GM15510 (cell line): ENCODE measurements around the gene COL7A1.

Source experiments
- POLR2A ChIP-seq: IDR thresholded peaks from 3 replicates; pipeline ENCODE4 v1.6.1; 2011; ENCODE audit warnings: borderline replicate concordance; ENCODE audit not compliant: insufficient read length; ENCODE audit errors: extremely low read depth

The COL7A1 gene

DNA sequence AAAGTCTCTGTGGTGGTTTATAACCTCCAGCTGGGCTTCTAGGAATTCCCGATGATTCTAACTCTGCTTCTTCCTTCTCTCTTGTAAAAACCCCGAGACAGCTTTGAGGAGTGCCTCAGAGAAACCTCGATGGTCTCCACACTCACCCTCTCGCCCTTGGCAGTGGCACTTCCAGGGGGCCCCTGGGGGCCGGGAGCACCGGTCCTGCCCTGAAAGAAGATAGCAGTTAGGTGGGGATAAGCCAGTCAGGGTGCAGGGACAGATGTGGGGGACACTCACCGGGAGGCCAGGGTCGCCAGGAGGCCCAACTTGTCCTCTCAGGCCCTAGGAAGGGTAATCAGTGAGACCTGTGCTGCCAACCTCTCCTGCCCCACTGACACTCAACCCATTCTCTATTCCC lies 9.7 kb downstream of the COL7A1 start:
- no peak for TF ChIP-seq POLR2A

DNA sequence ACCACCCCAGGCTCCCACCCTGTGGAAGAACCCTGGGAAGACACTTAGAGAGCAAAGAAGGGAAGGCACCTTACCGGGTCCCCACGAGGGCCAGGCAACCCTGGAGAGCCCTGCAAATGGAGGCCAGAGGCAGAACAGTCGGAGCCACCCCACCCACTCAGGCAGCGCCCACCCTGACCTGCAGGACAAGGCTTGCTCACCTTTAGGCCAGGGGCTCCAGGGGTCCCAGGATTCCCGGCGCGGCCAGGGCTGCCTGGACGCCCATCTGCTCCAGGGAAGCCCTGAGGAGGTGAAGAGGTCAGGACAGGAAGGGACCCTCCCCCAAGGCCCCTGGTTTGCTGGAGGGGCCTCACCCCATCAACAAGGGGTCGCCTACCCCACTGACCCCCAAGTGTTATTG lies 10.3 kb downstream of the COL7A1 start:
- no peak for TF ChIP-seq POLR2A

DNA sequence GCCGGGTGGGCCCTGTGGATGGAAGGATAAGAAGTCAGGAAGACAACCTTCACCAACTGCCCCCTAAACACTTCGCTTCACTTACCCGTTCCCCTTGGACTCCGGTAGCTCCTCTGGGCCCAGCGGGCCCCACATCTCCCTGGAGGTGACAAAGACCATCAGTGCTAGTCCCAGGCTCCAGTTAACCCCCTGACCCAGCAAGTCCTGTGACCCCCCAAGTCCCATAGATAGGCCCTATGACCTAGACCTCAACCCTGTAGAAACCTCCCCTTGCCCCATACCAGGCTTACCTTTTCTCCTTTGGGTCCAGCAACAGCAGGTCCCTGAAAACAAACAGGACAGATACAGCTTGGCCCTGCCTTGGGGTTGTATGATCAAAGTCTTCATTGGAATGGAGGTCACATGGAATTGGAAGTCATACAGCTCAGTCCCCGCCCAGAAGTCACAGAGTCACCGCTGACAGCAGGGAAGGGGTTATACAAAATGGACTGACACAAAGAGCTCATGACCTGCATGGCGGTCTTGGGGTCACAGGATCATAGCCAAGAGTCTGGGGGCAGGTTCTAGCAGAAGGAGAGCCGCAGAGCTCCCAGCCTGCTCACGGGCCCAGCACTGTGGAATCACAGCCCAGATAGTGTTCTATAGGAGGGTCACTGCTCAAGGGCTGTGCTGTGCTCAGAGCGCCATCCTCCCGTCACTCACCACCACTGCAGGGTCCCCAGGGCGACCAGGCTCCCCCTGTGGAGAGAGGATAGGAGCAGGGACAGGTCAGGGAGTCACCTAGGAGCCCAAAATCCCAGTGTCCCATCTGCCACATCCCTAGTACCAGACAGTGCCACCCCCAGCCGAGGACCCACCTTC lies 13.3 kb downstream of the COL7A1 start:
- TF ChIP-seq POLR2A = no peak

- TF ChIP-seq POLR2A = no peak
These were observed 18.5 kb downstream of the COL7A1 start for GRCh38 chr3:48576647-48577046.

DNA sequence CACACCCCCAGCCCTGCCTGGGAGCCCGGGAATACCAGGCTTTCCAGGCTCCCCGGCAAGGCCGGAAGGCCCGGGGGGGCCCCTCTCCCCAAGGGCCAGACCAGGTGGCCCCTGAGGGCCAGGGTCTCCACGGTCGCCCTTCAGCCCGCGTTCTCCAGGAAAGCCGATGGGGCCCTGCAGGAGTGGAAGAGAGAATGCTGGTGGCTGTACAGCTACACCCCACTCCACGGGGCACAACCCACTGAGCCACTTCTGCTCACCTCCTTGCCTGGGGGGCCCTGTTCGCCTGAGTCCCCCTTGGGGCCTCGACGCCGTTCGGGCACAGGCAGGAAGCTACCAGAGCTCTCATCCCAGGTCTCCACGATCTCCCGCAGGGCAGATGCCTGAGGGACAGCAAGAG lies 19.8 kb downstream of the COL7A1 start:
- no peak for TF ChIP-seq POLR2A

- TF ChIP-seq POLR2A = no peak
These were observed 21.1 kb downstream of the COL7A1 start for GRCh38 chr3:48573973-48574585.

DNA sequence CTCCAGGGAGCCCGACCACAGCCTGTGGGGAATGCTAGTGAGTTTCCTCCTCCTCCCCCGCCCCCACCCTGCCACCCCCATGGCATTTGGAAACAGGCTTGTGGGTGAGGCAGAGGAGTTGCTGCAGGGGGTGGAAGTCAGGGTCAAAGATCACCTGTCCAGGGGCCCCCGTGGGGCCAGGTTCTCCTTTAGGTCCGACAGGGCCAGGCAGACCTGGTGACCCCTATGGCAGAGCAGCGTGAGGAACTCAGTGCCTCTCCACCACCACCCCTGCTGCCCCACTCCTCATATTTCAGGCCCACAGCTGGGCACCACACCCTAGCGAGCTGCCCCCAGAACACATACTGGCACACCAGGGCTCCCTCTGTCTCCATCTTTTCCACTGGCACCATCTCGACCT lies 22.6 kb downstream of the COL7A1 start:
- no peak for TF ChIP-seq POLR2A

DNA sequence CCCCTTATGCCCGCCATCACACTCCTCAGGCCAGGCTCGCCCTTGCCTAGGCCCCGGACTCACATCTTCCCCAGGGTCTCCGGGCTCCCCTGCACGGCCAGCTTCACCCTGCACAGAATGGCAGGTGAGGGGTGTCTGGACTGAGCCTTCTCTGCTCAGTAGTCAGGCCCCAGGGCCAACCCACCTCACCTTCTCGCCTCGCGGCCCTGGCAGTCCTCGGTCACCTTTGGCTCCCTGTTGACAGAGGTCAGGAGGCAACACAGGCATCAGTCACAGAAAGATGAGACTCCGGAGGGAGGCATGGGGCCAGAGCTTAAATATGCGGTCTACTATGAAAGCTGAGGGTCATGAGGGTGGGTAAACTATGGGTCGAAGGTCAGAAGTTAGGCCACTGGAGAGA lies 23.2 kb downstream of the COL7A1 start:
- TF ChIP-seq POLR2A = no peak

DNA sequence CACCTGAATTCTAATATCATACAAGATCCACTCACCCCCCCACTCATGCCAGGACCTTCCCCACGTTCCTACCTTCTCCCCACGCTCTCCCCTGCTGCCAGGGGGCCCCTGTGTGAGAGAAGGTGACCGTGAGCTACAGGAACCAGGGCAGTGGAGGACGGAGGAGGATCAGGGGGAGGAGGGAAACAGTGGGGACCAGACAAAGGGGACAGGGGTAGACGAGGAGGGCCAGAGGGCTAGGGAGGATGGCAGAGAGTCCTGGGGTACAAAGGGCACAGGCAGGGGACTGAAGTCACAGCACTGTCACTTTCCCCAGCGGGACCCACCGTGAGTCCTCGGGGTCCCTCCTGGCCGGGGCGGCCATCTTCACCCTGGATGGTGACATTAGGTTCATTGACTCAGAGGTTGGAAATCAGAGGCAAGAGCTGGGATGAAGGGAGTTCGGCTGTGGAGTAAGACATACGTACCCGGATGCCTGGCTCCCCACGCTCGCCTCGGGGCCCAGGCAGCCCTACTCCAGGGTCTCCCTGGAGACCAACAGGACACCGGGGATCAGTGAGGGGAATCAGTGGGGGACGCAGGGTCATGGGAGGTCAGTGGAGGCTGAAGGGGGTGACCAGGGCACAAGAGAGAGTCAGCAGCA lies 25.2 kb downstream of the COL7A1 start:
- TF ChIP-seq POLR2A = no peak

GRCh38 chr3:48569400-48569799 lies 25.7 kb downstream of the COL7A1 start:
- TF ChIP-seq POLR2A = no peak

- no peak for TF ChIP-seq POLR2A
These were observed 26.7 kb downstream of the COL7A1 start for GRCh38 chr3:48568476-48568875.

DNA sequence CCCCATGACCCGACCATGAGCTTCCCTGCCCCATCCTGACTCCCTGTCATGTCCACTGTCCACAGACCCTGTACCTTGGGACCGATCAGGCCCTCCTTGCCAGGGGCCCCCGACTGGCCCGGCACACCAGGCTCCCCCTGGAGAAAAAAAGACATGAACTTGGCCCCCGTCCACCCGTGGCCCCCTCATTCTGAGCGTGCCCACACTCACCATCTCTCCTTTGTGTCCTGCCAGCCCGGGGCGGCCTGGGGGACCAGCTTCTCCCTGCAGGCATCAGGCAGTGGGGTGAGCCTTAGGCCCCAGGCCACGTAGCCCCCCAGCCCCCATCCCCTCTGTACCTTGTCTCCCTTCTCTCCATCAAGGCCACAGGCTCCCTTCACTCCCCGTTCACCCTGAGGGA lies 27.6 kb downstream of the COL7A1 start:
- TF ChIP-seq POLR2A = no peak

GRCh38 chr3:48567090-48567489 lies 28.0 kb downstream of the COL7A1 start:
- TF ChIP-seq POLR2A = no peak

DNA sequence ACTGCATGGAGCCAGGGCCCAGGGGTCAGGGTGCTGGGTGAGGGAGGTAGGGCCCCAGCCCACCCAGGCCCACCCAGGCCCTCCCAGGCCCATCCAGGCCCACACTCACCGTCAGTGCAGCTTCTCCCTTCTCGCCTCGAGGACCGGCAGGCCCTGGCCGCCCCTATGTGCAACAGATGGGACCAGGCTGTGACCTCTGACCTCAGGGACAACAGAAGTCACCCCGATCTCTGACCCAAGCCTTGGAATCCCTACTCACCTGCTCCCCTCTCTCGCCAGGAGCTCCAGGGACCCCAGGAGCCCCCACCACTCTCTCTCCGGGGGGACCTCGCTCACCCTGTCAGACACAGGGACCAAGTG lies 28.7 kb downstream of the COL7A1 start:
- TF ChIP-seq POLR2A = no peak

GRCh38 chr3:48565591-48566400 lies 29.3 kb downstream of the COL7A1 start:
- no peak for TF ChIP-seq POLR2A
